ENCODE results near the gene SORL1-AS1.

GRCh38 chr11:121473064-121473777 lies 20.5 kb upstream of the SORL1-AS1 start:
- TF ChIP-seq ZBTB33 (IDR thresholded peaks at IDR 0.05; ENCODE audit: borderline replicate concordance, low read depth) (no peak), CTCF (IDR thresholded peaks at IDR 0.05) (no peak), POLR2AphosphoS5 (IDR thresholded peaks at IDR 0.05; ENCODE audit: low read depth, low read length) (no peak)

Data from SK-N-SH (cell line).